Nephron progenitor cell (in vitro differentiated cells): ENCODE results near the gene NLRC5.

Experiments used
- DNase-seq: peaks from one replicate; pipeline ENCODE4 v3.0.0; 2021
- H3K27ac Mint-ChIP-seq: 2 replicates; pipeline ENCODE4 v1.8.0; 2021; ENCODE audit warnings: mild to moderate bottlenecking, moderate library complexity, mixed read lengths
- H3K27me3 Mint-ChIP-seq: 2 replicates; pipeline ENCODE4 v1.8.0; 2021; ENCODE audit warnings: mild to moderate bottlenecking, low read depth, mixed read lengths; ENCODE audit not compliant: poor library complexity
- H3K36me3 Mint-ChIP-seq: 2 replicates; pipeline ENCODE4 v1.8.0; 2021; ENCODE audit warnings: low read depth, mixed read lengths
- H3K4me1 Mint-ChIP-seq: 2 replicates; pipeline ENCODE4 v1.8.0; 2021; ENCODE audit warnings: mixed read lengths
- H3K4me3 Mint-ChIP-seq: 2 replicates; pipeline ENCODE4 v1.8.0; 2021; ENCODE audit warnings: mild to moderate bottlenecking, moderate library complexity, mixed read lengths
- H3K9me3 Mint-ChIP-seq: 2 replicates; pipeline ENCODE4 v1.8.0; 2021; ENCODE audit warnings: mild to moderate bottlenecking, moderate library complexity, mixed read lengths
- TF ChIP-seq, protein P1 (sequence below): fragments of 200-600 bp; sonication (generic); IDR thresholded peaks from 2 replicates; pipeline ENCODE4 v1.5.0; 2021; ENCODE audit warnings: antibody characterized with exemption

The NLRC5 gene

GRCh38 chr16:57021757-57022156 lies 32.4 kb downstream of the NLRC5 start:
- peaks cover 34% of the 10 kb centered on the region for H3K27me3 Mint-ChIP-seq
- no peaks in the 10 kb centered on the region for H3K9me3 Mint-ChIP-seq
- TF ChIP-seq, protein P1, sequence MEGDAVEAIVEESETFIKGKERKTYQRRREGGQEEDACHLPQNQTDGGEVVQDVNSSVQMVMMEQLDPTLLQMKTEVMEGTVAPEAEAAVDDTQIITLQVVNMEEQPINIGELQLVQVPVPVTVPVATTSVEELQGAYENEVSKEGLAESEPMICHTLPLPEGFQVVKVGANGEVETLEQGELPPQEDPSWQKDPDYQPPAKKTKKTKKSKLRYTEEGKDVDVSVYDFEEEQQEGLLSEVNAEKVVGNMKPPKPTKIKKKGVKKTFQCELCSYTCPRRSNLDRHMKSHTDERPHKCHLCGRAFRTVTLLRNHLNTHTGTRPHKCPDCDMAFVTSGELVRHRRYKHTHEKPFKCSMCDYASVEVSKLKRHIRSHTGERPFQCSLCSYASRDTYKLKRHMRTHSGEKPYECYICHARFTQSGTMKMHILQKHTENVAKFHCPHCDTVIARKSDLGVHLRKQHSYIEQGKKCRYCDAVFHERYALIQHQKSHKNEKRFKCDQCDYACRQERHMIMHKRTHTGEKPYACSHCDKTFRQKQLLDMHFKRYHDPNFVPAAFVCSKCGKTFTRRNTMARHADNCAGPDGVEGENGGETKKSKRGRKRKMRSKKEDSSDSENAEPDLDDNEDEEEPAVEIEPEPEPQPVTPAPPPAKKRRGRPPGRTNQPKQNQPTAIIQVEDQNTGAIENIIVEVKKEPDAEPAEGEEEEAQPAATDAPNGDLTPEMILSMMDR = no peak
- no peak overlapping the region for H3K4me3 Mint-ChIP-seq
- H3K4me1 Mint-ChIP-seq = no peaks in the 10 kb centered on the region
- H3K27ac Mint-ChIP-seq = peak overlapping the region; percentile 52
- no peaks in the 10 kb centered on the region for H3K36me3 Mint-ChIP-seq
- DNase-seq = no peak

DNA sequence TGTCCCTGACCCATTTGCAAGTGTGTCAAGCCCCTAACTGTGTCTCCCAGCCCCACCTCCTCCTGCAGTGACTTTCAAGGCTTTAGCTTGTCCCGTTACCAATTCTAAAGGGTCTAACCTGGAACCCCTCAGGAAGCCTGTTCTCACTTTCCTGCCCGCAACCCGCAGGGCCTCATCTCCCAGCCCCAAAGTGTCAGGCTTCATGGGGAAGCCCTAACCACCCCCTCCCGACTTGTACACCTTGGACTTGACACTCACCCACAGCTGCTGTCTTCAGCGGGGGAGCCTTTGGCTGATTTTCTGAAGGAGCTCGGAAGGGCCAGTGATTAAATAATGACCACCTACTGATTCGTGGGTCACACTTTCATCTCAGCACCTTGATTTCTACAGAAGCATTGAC lies 33.1 kb downstream of the NLRC5 start:
- TF ChIP-seq, protein P1 = no peak
- no peak for DNase-seq
- Mint-ChIP-seq H3K9me3 (no peaks in the 10 kb centered on the region), H3K36me3 (no peaks in the 10 kb centered on the region), H3K27me3 (peaks cover 34% of the 10 kb centered on the region), H3K4me3 (no peak overlapping the region), H3K4me1 (no peaks in the 10 kb centered on the region), H3K27ac (no peak overlapping the region)

DNA sequence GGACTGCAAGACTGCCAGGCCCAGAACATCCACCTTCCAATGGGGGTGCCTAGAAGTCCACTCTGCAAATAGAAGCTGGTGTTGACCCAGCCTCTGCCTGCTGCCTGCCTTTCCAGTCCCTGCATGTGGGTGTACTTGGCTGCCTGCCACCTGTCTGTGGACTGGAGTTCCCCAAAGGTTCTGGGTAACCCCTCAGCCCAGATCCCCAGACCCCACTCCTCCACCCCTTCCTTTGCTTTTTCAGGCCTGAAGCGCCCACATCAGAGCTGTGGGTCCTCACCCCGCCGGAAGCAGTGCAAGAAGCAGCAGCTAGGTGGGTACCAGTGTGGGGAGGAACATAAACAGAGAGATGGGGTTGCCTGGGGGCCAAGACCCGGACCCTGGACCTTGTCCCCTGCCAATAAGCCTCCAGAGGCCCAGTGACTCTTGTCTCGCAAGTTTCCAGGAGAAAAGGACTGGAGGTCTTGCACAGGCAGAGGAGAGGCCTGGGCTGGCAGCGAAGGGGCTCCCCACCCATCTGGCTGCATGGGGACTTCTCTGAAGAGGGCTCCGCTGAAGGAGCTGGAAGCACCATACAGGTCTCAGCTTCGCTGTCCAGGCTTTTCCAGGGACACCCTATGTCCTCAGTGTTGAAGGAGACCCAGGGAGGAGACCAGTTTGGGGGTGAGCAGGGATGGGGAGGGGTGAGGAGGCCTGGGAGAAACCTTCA lies 34.3 kb downstream of the NLRC5 start:
- no peak overlapping the region for H3K4me3 Mint-ChIP-seq
- H3K27ac Mint-ChIP-seq = no peak overlapping the region
- TF ChIP-seq, protein P1 = no peak
- peaks cover 37% of the 10 kb centered on the region for H3K27me3 Mint-ChIP-seq
- H3K36me3 Mint-ChIP-seq = no peaks in the 10 kb centered on the region
- no peaks in the 10 kb centered on the region for H3K9me3 Mint-ChIP-seq
- no peaks in the 10 kb centered on the region for H3K4me1 Mint-ChIP-seq
- no peak for DNase-seq

GRCh38 chr16:57024894-57025680 lies 35.7 kb downstream of the NLRC5 start:
- peaks cover 29% of the 10 kb centered on the region for H3K27me3 Mint-ChIP-seq
- H3K9me3 Mint-ChIP-seq = no peaks in the 10 kb centered on the region
- no peaks in the 10 kb centered on the region for H3K36me3 Mint-ChIP-seq
- TF ChIP-seq, protein P1 = no peak
- DNase-seq = no peak
- no peaks in the 10 kb centered on the region for H3K4me1 Mint-ChIP-seq
- H3K4me3 Mint-ChIP-seq = no peak overlapping the region
- H3K27ac Mint-ChIP-seq = no peak overlapping the region

- TF ChIP-seq, protein P1 = no peak
- no peaks in the 10 kb centered on the region for H3K4me1 Mint-ChIP-seq
- no peaks in the 10 kb centered on the region for H3K9me3 Mint-ChIP-seq
- H3K27ac Mint-ChIP-seq = no peak overlapping the region
- no peak for DNase-seq
- peaks cover 24% of the 10 kb centered on the region for H3K27me3 Mint-ChIP-seq
- no peaks in the 10 kb centered on the region for H3K36me3 Mint-ChIP-seq
- H3K4me3 Mint-ChIP-seq = no peak overlapping the region
These were observed 36.8 kb downstream of the NLRC5 start for GRCh38 chr16:57025941-57026777.
